B cell (primary cell): ENCODE results near the gene CACNA2D4. TPM values are rescaled to one million over a fixed set of nuclear protein-coding genes. Genes with fewer than 3 reads are reported as not detected.
"Not testable (repeated sequence)": the region's sequence is repeated elsewhere in the genome, so short reads cannot be mapped to it uniquely, and the experiment has no call there.

Experiments used
- ATAC-seq: fragments of 200-7000 bp; cut with Tn5 transposase; one replicate; pipeline ENCODE4 v1.10.0; 2021; ENCODE audit warnings: low read depth, mild to moderate bottlenecking, moderate number of reproducible peaks, moderate library complexity
- CTCF ChIA-PET: fragments of 350-600 bp; sonication (Branson Sonifier 250); formaldehyde crosslinking; loops from one replicate; lab custom pipeline; 2021; ENCODE audit warnings: antibody characterized with exemption, inconsistent platforms; lab: Charles Lee
- POLR2A ChIA-PET: fragments of 350-600 bp; sonication (Branson Sonifier 250); formaldehyde crosslinking; loops from one replicate; lab custom pipeline; 2021; ENCODE audit warnings: antibody characterized with exemption; lab: Charles Lee
- DNase-seq: peaks from one replicate; pipeline ENCODE4 v3.0.0; 2013
- H2AFZ ChIP-seq: 2 replicates; pipeline ENCODE4 v1.6.1; 2012; ENCODE audit warnings: mild to moderate bottlenecking, low read depth, low read length; ENCODE audit not compliant: insufficient read depth, poor library complexity, severe bottlenecking
- H3K27ac ChIP-seq, 2 donors: 1 replicate in 1 of 2; 2 replicates in 1 of 2; pipeline ENCODE4 v1.5.1; 2012 to 2013; ENCODE audit warnings: low read length in 2 of 2, mild to moderate bottlenecking in 2 of 2, moderate library complexity in 1 of 2
- H3K27me3 ChIP-seq, 4 experiments: fragments of 200-600 bp in 1 of 4; sonication (generic) in 1 of 4; replicated peaks in 1 of 4; 1 replicate in 2 of 4; 2 replicates in 2 of 4; pipeline versions ENCODE4 v1.6.1 to v1.7.0; 2013 to 2016; ENCODE audit warnings: low read length in 3 of 4, mild to moderate bottlenecking in 2 of 4, mixed read lengths in 1 of 4, moderate library complexity in 1 of 4; ENCODE audit not compliant: insufficient read depth in 4 of 4, control insufficient read depth in 3 of 4; ENCODE audit errors: control extremely low read depth in 1 of 4
- H3K36me3 ChIP-seq, 2 experiments: replicated peaks in 1 of 2; 1 replicate in 1 of 2; 2 replicates in 1 of 2; pipeline versions ENCODE4 v1.6.1 to v1.7.1; 2013; ENCODE audit warnings: low read length in 1 of 2; ENCODE audit not compliant: insufficient read depth in 2 of 2, control insufficient read depth in 1 of 2; ENCODE audit errors: control extremely low read depth in 1 of 2, extremely low read depth in 1 of 2
- H3K4me1 ChIP-seq, 2 donors: fragments of 200-600 bp in 1 of 2; sonication (generic) in 1 of 2; 1 replicate in 1 of 2; 2 replicates in 1 of 2; pipeline versions ENCODE4 v1.5.1 to v1.6.1; 2013 to 2017; ENCODE audit warnings: low read length in 2 of 2; ENCODE audit not compliant: control insufficient read depth in 2 of 2, insufficient read depth in 2 of 2
- H3K4me2 ChIP-seq: replicated peaks from 2 replicates; pipeline ENCODE3; 2012; ENCODE audit warnings: mild to moderate bottlenecking, low read depth, low read length; ENCODE audit not compliant: poor library complexity, severe bottlenecking
- H3K4me3 ChIP-seq, 5 experiments: fragments of 200-600 bp in 1 of 5; sonication (generic) in 1 of 5; 1 replicate in 3 of 5; 2 replicates in 2 of 5; pipeline versions ENCODE4 v1.5.1 to v1.7.0; 2011 to 2016; ENCODE audit warnings: low read length in 4 of 5, mild to moderate bottlenecking in 4 of 5, low read depth in 2 of 5, control low read depth in 1 of 5, moderate library complexity in 1 of 5; ENCODE audit not compliant: insufficient read depth in 1 of 5; ENCODE audit errors: control extremely low read depth in 1 of 5, extremely low read depth in 1 of 5
- H3K79me2 ChIP-seq: fragments of 200-600 bp; sonication (generic); one replicate; pipeline ENCODE4 v1.6.0; 2016; ENCODE audit warnings: low read length; ENCODE audit not compliant: control insufficient read depth, insufficient read depth
- H3K9ac ChIP-seq: fragments of 200-600 bp; sonication (generic); 2 replicates; pipeline ENCODE4 v1.6.1; 2017; ENCODE audit warnings: mild to moderate bottlenecking, low read length, moderate library complexity
- H3K9me3 ChIP-seq, 3 donors: one replicate each; pipeline versions ENCODE4 v1.6.1 to v1.7.1; 2013; ENCODE audit warnings: low read length in 2 of 3; ENCODE audit not compliant: control insufficient read depth in 2 of 3, insufficient read depth in 1 of 3; ENCODE audit errors: control extremely low read depth in 1 of 3
- H4K20me1 ChIP-seq: 2 replicates; pipeline ENCODE4 v1.6.0; 2012; ENCODE audit warnings: mild to moderate bottlenecking, low read length; ENCODE audit not compliant: insufficient read depth, control insufficient read depth, poor library complexity, severe bottlenecking
- H3K27ac Mint-ChIP-seq: one replicate; pipeline ENCODE4 v1.8.0; 2021; ENCODE audit warnings: mixed read lengths
- H3K27me3 Mint-ChIP-seq: one replicate; pipeline ENCODE4 v1.8.0; 2021; ENCODE audit warnings: mixed read lengths
- H3K4me1 Mint-ChIP-seq: one replicate; pipeline ENCODE4 v1.8.0; 2021; ENCODE audit warnings: mixed read lengths
- H3K4me3 Mint-ChIP-seq: one replicate; pipeline ENCODE4 v1.8.0; 2021; ENCODE audit warnings: mixed read lengths
- H3K9me3 Mint-ChIP-seq: one replicate; pipeline ENCODE4 v1.8.0; 2022; ENCODE audit warnings: mixed read lengths; ENCODE audit not compliant: insufficient read depth
- EZH2 ChIP-seq: IDR thresholded peaks from 2 replicates; pipeline ENCODE4 v1.6.1; 2012; ENCODE audit warnings: borderline replicate concordance, low read depth, mild to moderate bottlenecking, moderate library complexity, low read length; ENCODE audit not compliant: insufficient read depth, poor library complexity, severe bottlenecking
- WGBS: methylation state at CpG from one replicate; pipeline ENCODE4 v1.1.5; 2013; ENCODE audit warnings: missing lambda C conversion rate; ENCODE audit not compliant: insufficient coverage; 5-methylcytosine and 5-hydroxymethylcytosine counted together
- intact Hi-C: fragments of 100-400 bp; cut with micrococcal nuclease; formaldehyde crosslinking; loops from one replicate; pipeline ENCODE4 v1.10.0; 2022
- polyA plus RNA-seq: library from polyadenylated mRNA; depleted of rRNA; stranded (reverse); fragments of >200 nt; gene quantifications from 2 replicates; pipeline ENCODE4 v1.2.3, GENCODE V29; 2012
- total RNA-seq, 2 donors: library from RNA; stranded (reverse); fragments of 120-200 nt in 1 of 2; gene quantifications; 1 replicate in 1 of 2; 2 replicates in 1 of 2; pipeline versions ENCODE4 v1.2.3 to v1.2.4, GENCODE V29; 2013 to 2022
- TF ChIP-seq, protein P1 (sequence below): fragments of 200-600 bp; IDR thresholded peaks from one replicate; pipeline ENCODE4 v1.8.0; 2022; ENCODE audit warnings: antibody characterized with exemption, mild to moderate bottlenecking

CACNA2D4 gene
- total and polyA plus RNA-seq, 2 donors (not counting 1 experiment from before 2014, with no cell fraction given), result 6.0 to 7.4 TPM

DNA sequence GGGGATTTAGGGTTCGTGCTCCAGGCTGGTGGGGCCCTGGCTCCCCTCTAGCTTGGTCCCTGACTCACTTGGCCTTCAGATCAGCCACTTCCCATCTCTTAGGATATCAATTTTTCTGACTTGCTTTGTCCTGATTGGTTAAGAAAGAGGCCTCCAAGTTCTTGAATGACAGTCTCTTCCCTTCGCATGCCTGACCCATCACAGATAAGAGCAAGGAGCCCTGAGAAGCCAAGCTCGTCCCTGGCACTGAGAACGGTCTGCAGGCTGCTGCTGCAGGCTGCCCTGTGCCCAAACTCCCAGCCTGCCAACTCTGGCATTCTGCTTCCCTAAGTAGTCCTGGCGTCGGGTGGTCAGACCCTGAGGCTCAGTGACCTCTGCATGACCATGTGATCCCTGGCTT lies 98.9 kb downstream of the CACNA2D4 start:
- H3K4me2 ChIP-seq, result no peak overlapping the region
- POLR2A ChIA-PET, result no interaction called here
- no peaks in the 10 kb centered on the region for H3K79me2 ChIP-seq
- H3K27me3 ChIP-seq, result peaks cover 0 to 38% (median 6%) of the 10 kb centered on the region in 4 experiments
- Mint-ChIP-seq H3K4me3 (no peak overlapping the region), H3K27me3 (peaks cover 43% of the 10 kb centered on the region), H3K4me1 (no peaks in the 10 kb centered on the region), H3K27ac (no peak overlapping the region), H3K9me3 (no peaks in the 10 kb centered on the region)
- no peak overlapping the region for H3K9ac ChIP-seq
- 65% methylated on average over 5 of the region's 6 CpGs for WGBS
- no peak overlapping the region for H3K27ac ChIP-seq
- TF ChIP-seq, protein P1, sequence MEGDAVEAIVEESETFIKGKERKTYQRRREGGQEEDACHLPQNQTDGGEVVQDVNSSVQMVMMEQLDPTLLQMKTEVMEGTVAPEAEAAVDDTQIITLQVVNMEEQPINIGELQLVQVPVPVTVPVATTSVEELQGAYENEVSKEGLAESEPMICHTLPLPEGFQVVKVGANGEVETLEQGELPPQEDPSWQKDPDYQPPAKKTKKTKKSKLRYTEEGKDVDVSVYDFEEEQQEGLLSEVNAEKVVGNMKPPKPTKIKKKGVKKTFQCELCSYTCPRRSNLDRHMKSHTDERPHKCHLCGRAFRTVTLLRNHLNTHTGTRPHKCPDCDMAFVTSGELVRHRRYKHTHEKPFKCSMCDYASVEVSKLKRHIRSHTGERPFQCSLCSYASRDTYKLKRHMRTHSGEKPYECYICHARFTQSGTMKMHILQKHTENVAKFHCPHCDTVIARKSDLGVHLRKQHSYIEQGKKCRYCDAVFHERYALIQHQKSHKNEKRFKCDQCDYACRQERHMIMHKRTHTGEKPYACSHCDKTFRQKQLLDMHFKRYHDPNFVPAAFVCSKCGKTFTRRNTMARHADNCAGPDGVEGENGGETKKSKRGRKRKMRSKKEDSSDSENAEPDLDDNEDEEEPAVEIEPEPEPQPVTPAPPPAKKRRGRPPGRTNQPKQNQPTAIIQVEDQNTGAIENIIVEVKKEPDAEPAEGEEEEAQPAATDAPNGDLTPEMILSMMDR, result no peak
- no peak for TF ChIP-seq EZH2
- DNase-seq (no peak), ATAC-seq (no peak)
- H3K9me3 ChIP-seq, result no peaks in the 10 kb centered on the region
- no peaks in the 10 kb centered on the region for H3K36me3 ChIP-seq
- CTCF ChIA-PET, result interaction anchor here (0.8 kb wide), 1 partner anchor 120 kb away, joined by 3 read pairs; no protein-coding TSS in a partner anchor
- intact Hi-C loops, result no loop called here
- H3K4me1 ChIP-seq, result no peaks in the 10 kb centered on the region
- no peaks in the 10 kb centered on the region for H4K20me1 ChIP-seq
- H2AFZ ChIP-seq, result no peak overlapping the region
- H3K4me3 ChIP-seq, result no peak overlapping the region

DNA sequence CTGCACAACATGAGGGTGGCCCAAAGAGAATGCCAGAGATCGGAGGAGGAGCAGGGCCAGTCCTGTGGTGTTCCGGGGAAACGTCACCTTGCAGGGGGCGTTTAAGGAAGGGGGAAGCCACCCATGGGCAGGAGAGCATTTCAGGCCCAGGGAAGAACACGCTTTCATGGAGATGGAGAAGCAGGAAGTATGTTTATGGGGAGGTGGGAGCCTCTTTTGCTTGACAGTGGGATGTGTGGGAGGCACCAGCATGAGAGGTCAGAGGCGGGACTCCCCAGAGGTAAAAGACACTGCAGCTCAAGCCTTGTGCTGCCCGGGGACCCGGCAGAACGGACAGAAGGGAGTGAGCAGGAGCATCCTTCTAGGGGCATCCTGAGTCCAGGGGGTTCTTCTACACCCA lies 99.4 kb downstream of the CACNA2D4 start:
- H3K4me2 ChIP-seq, result no peak overlapping the region
- no peak overlapping the region for H3K9ac ChIP-seq
- no peak overlapping the region for H3K4me3 Mint-ChIP-seq
- CTCF ChIA-PET, result no interaction called here
- intact Hi-C loops, result no loop called here
- H3K4me1 Mint-ChIP-seq, result no peaks in the 10 kb centered on the region
- DNase-seq (no peak), ATAC-seq (no peak)
- POLR2A ChIA-PET, result no interaction called here
- H3K4me3 ChIP-seq, result no peak overlapping the region
- H3K79me2 ChIP-seq, result no peaks in the 10 kb centered on the region
- no peak overlapping the region for H3K27ac ChIP-seq
- no peaks in the 10 kb centered on the region for H4K20me1 ChIP-seq
- no peak overlapping the region for H3K27ac Mint-ChIP-seq
- no peaks in the 10 kb centered on the region for H3K36me3 ChIP-seq
- peaks cover 44% of the 10 kb centered on the region for H3K27me3 Mint-ChIP-seq
- H3K4me1 ChIP-seq, result no peaks in the 10 kb centered on the region
- peaks cover 0 to 38% (median 6%) of the 10 kb centered on the region in 4 experiments for H3K27me3 ChIP-seq
- TF ChIP-seq, protein P1, result no peak
- no peak for TF ChIP-seq EZH2
- H3K9me3 ChIP-seq, result no peaks in the 10 kb centered on the region
- H3K9me3 Mint-ChIP-seq, result no peaks in the 10 kb centered on the region
- 79% methylated on average over 6 of the region's 9 CpGs for WGBS
- no peak overlapping the region for H2AFZ ChIP-seq

DNA sequence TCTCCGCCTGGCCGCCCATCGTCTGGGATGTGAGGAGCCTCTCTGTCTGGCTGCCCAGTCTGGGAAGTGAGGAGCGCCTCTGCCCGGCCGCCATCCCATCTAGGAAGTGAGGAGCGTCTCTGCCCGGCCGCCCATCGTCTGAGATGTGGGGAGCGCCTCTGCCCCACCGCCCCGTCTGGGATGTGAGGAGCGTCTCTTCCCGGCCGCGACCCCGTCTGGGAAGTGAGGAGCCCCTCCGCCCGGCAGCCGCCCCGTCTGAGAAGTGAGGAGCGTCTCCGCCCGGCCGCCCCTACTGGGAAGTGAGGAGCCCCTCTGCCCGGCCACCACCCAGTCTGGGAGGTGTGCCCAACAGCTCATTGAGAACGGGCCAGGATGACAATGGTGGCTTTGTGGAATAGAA lies 100.5 kb downstream of the CACNA2D4 start:
- H3K27ac ChIP-seq, H3K27ac Mint-ChIP-seq, H3K9ac ChIP-seq, H2AFZ ChIP-seq, CTCF ChIA-PET, intact Hi-C loops, ATAC-seq, H3K36me3 ChIP-seq, DNase-seq, H3K4me3 Mint-ChIP-seq, H4K20me1 ChIP-seq, H3K4me1 ChIP-seq, H3K79me2 ChIP-seq, H3K4me2 ChIP-seq, H3K9me3 ChIP-seq, H3K9me3 Mint-ChIP-seq, H3K4me1 Mint-ChIP-seq, H3K4me3 ChIP-seq, POLR2A ChIA-PET: not testable (repeated sequence)
- H3K27me3 Mint-ChIP-seq, result peaks cover 42% of the 10 kb centered on the region
- 95% methylated on average over 18 of the region's 28 CpGs for WGBS
- peaks cover 0 to 36% (median 6%) of the 10 kb centered on the region in 4 experiments for H3K27me3 ChIP-seq
